WI38 (cell line): ENCODE measurements around the gene ANKDD1A.

ENCODE experiments used
- H3K4me3 ChIP-seq: 2 replicates; pipeline ENCODE4 v1.5.1; 2011; ENCODE audit warnings: low read depth, mild to moderate bottlenecking, control low read depth, low read length
- TF ChIP-seq, protein P1 (sequence below): IDR thresholded peaks from 2 replicates; pipeline ENCODE4 v1.5.1; 2012; ENCODE audit warnings: low read depth, mild to moderate bottlenecking, control low read depth, low read length

ANKDD1A gene

GRCh38 chr15:64912379-64913325 is 950 bp downstream of the ANKDD1A start:
- peak overlapping the region; percentile 62 for H3K4me3 ChIP-seq
- TF ChIP-seq, protein P1, sequence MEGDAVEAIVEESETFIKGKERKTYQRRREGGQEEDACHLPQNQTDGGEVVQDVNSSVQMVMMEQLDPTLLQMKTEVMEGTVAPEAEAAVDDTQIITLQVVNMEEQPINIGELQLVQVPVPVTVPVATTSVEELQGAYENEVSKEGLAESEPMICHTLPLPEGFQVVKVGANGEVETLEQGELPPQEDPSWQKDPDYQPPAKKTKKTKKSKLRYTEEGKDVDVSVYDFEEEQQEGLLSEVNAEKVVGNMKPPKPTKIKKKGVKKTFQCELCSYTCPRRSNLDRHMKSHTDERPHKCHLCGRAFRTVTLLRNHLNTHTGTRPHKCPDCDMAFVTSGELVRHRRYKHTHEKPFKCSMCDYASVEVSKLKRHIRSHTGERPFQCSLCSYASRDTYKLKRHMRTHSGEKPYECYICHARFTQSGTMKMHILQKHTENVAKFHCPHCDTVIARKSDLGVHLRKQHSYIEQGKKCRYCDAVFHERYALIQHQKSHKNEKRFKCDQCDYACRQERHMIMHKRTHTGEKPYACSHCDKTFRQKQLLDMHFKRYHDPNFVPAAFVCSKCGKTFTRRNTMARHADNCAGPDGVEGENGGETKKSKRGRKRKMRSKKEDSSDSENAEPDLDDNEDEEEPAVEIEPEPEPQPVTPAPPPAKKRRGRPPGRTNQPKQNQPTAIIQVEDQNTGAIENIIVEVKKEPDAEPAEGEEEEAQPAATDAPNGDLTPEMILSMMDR = no peak

DNA sequence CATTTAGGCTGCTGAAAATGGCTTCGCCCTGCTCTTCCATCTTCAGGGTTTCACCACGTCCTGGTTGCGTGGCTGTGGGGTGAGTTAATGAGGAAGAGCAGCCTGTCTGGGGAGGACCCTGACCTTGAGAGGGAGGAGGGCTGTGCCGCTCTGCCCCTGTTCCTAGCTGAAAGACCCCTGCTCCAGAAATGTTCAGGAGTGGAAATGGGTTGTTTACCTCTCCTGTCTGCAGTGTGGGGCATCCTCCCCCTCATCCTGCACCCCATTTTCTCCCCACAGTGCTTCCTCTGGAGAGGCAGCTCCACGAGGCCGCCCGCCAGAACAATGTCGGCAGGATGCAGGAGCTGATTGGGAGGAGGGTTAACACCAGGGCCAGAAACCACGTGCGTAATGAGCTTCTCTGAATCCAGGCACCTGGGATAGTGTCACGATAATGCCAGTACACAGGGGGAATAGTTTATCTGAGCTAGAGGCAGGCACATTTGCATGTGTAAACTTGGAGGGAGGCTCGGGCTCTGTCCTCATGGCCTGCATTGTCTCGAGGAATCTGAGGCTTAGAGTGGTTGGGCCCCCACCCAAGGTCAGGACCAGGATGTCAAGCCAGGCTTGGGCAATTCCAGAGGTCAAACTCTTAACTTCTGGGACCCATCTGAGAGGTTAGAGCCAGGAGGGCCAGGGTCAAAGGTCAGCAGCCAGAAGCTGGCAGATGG is 4.0 kb downstream of the ANKDD1A start:
- TF ChIP-seq, protein P1 = no peak
- no peak overlapping the region for H3K4me3 ChIP-seq

GRCh38 chr15:64916365-64916764 is 4.7 kb downstream of the ANKDD1A start:
- TF ChIP-seq, protein P1 = no peak
- no peak overlapping the region for H3K4me3 ChIP-seq

DNA sequence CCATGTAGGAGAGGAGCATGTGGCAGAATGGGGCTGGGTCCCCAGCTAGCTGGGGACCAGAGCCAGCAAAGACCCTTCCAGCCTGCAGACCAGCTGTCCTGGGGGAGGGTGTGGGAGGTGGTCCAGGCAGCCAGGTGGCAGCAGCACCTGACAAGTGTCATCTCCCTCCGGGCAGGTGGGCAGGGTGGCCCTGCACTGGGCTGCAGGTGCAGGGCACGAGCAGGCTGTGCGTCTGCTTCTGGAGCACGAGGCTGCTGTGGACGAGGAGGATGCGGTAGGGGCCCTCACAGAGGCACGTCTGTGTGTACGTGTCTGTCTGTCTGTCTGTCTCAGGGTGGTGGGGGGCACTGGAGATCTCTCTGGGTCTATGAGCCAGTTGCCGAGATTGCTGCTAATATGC is 5.5 kb downstream of the ANKDD1A start:
- TF ChIP-seq, protein P1 = no peak
- no peak overlapping the region for H3K4me3 ChIP-seq

DNA sequence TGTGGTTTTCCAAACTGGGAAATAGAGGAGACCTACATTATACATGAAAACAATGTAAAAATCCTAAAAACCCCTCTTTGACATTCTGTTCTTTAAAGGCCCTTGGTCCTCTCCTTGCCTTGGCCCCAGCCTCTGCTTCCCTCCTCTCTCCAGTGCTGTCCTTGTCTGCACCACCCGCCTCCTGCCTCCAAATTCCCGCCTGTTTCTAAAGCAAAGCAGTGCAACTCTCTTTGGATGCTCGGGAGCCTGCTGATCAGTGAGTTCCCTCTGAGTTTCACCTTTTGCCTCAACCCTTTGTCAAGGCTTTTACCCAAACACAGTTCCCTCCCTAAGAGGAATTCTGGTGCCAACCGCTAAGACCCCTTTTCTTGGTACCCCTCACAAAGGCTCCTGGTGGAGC is 8.0 kb downstream of the ANKDD1A start:
- H3K4me3 ChIP-seq = no peak overlapping the region
- TF ChIP-seq, protein P1 = no peak

- no peak overlapping the region for H3K4me3 ChIP-seq
- TF ChIP-seq, protein P1 = no peak
Measured at GRCh38 chr15:64921711-64922110, 10.0 kb downstream of the ANKDD1A start.

DNA sequence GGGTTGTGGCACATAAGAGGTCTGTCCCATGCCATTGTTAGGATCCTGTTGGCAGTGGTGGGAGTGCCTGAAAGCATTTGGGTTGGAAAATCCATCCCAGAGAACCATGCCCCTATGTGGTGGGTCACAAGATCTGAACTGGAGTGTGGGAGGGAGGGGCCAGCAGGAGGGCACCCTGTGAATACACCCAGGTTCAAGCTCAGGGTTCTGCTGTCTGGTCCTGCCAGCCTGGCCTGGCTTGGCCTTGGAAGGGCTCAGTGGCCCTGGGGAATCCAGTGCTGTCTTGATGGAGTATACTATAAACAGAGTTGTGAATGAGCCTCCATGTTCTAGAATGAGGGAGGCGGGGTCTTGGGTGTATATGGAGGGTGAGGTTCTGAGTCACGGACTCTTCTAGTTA is 11.8 kb downstream of the ANKDD1A start:
- TF ChIP-seq, protein P1 = no peak
- no peak overlapping the region for H3K4me3 ChIP-seq
